NCI-H526 (cell line): ENCODE measurements around the gene EEF2K.

Experiments used
- DNase-seq, 2 experiments: peaks; one replicate each; lab custom pipeline; 2025; lab: John Stamatoyannopoulos, UW

EEF2K gene

DNA sequence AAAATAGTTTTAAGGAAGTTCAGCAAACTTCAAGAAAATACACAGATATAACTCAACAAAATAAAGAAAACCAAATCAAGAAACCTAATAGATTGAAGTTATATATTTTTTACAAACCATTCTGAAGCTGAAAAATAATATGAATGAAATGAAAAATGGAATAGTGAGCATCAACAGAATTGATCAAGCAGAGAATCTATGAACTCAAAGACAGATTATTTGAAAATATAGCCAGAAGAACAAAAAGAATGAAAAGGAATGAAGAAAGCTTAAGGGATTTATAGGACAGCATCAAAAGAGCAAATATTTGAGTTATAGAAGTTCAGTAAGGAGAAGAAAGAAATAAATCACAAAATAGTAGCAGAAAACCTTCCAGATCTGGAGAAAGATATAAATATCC lies 130.5 kb downstream of the EEF2K start:
- DNase-seq, result no peak

DNA sequence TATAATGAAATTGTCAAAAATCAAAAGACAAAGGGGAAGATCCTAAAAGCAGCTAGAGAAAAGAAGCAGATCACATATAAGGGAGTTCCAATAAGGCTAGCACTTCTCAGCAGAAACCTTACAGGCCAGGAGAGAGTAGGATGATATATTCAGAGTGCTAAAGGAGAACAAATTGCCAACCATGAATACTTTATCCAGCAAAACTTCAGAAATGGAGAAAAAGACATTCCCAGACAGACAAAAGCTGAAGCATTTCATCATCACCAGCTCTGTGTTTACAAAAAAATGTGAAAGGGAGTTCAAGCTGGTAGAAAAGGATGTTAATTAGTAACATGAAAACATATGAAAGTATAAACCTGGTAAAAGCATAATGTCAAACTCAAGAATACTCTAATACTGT lies 131.0 kb downstream of the EEF2K start:
- no peak for DNase-seq

DNA sequence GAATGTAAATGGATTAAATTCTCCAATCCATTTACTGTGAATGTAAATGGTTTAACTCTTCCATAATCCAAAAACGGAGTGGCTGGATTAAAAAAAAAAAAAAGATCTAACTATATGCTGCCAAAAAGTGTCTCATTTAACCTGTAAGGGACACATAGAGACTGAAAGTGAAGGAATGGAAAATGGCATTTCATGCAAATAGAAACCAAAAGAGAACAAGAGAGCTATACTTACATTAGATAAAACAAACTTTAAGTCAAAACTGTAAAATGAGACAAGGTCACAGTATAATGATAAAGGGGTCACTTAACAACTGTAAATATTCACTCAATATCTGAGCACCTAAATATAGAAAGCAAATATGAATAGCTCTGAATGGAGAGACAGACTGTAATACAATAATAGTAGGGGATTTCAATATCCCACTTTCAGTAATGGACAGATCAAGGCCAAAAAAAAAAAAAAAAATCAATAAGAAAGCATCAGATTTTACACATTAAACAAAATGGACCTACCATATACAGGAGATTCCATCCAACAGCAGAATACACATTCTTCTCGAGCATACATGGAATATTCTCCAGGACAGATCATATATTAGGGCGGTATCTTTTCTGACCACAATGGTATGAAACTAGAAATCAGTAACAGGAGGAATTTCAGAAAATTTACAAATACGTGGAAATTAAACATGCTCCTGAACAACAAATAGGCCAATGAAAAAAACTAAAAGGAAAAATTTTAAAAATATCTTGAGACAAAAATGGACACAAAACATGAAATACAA lies 132.0 kb downstream of the EEF2K start:
- no peak for DNase-seq
